Nephron progenitor cell (in vitro differentiated cells): ENCODE results near the gene CCDC9B.

Experiments used
- DNase-seq: peaks from one replicate; pipeline ENCODE4 v3.0.0; 2021
- H3K27ac Mint-ChIP-seq: 2 replicates; pipeline ENCODE4 v1.8.0; 2021; ENCODE audit warnings: mild to moderate bottlenecking, moderate library complexity, mixed read lengths
- H3K27me3 Mint-ChIP-seq: 2 replicates; pipeline ENCODE4 v1.8.0; 2021; ENCODE audit warnings: mild to moderate bottlenecking, low read depth, mixed read lengths; ENCODE audit not compliant: poor library complexity
- H3K36me3 Mint-ChIP-seq: 2 replicates; pipeline ENCODE4 v1.8.0; 2021; ENCODE audit warnings: low read depth, mixed read lengths
- H3K4me1 Mint-ChIP-seq: 2 replicates; pipeline ENCODE4 v1.8.0; 2021; ENCODE audit warnings: mixed read lengths
- H3K4me3 Mint-ChIP-seq: 2 replicates; pipeline ENCODE4 v1.8.0; 2021; ENCODE audit warnings: mild to moderate bottlenecking, moderate library complexity, mixed read lengths
- H3K9me3 Mint-ChIP-seq: 2 replicates; pipeline ENCODE4 v1.8.0; 2021; ENCODE audit warnings: mild to moderate bottlenecking, moderate library complexity, mixed read lengths
- TF ChIP-seq, protein P1 (sequence below): fragments of 200-600 bp; sonication (generic); IDR thresholded peaks from 2 replicates; pipeline ENCODE4 v1.5.0; 2021; ENCODE audit warnings: antibody characterized with exemption

The CCDC9B gene

DNA sequence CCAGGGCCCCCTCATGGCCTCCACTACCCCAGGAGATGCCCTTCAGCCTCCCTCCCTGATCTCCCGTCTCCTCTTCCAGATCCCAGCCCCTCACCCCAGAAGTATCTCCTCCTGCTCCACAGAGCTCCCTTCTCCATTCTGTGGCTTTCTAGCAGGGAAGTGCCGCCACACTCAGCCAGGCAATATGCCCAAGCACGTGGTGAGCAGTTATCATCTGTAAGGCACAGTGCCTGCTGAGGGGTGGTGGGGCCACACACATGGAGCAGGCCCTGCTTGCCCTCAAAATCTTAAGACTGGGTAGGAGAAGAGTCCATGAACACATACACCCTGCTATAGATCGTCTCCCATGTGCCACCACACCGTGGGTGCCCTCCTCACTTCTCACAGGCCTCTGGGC is 7.7 kb upstream of the CCDC9B start:
- TF ChIP-seq, protein P1, sequence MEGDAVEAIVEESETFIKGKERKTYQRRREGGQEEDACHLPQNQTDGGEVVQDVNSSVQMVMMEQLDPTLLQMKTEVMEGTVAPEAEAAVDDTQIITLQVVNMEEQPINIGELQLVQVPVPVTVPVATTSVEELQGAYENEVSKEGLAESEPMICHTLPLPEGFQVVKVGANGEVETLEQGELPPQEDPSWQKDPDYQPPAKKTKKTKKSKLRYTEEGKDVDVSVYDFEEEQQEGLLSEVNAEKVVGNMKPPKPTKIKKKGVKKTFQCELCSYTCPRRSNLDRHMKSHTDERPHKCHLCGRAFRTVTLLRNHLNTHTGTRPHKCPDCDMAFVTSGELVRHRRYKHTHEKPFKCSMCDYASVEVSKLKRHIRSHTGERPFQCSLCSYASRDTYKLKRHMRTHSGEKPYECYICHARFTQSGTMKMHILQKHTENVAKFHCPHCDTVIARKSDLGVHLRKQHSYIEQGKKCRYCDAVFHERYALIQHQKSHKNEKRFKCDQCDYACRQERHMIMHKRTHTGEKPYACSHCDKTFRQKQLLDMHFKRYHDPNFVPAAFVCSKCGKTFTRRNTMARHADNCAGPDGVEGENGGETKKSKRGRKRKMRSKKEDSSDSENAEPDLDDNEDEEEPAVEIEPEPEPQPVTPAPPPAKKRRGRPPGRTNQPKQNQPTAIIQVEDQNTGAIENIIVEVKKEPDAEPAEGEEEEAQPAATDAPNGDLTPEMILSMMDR, result no peak
- no peak overlapping the region for H3K27ac Mint-ChIP-seq
- DNase-seq, result no peak
- H3K4me3 Mint-ChIP-seq, result no peak overlapping the region
- peaks cover 8% of the 10 kb centered on the region for H3K27me3 Mint-ChIP-seq
- no peaks in the 10 kb centered on the region for H3K36me3 Mint-ChIP-seq
- no peaks in the 10 kb centered on the region for H3K9me3 Mint-ChIP-seq
- peaks cover 15% of the 10 kb centered on the region for H3K4me1 Mint-ChIP-seq

DNA sequence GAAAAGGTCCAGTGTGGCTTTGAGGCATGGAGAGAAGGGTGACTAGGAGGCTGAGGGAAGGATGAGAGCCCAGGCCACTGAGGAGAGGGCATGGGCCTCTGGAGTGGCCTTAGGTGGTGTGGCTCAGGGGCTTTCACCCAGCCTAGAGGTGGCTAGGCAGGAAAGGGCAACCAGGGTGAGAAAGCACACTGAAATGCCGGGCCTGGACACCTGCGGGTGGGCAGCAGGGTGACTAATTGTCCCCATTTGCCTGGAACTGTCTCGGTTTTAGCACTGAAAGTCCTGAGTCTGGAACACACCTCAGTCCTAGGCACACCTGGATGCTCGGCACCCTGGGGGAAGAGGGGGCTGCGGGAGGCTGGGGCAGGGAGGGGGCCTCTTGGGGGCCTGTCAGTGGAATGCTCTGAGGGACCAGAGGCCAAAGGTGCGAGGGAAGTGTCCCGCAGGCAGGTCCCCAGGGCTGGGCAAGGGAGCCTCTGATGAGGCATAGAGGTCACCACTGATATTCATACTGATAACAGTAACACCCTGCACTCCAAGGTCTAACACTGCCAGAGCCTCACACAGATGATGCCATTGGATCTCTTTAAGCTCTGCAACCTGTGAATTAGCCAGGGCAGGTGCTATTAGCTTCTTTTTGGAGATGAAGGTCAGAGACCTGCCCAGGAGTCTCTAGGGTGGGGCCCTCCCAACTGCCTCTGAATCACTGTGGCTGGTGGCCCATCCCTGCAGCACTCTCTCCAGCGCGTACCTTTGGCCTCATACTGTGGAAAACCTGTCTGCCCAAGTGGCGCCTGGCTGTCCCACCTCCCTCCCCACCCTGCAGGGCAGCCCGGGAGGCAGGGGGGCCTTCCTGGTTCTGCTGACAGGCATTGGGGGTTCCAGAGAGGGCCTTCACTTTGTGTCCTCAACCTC is 7.1 kb upstream of the CCDC9B start:
- peaks cover 15% of the 10 kb centered on the region for H3K4me1 Mint-ChIP-seq
- no peak overlapping the region for H3K27ac Mint-ChIP-seq
- H3K36me3 Mint-ChIP-seq, result no peaks in the 10 kb centered on the region
- H3K9me3 Mint-ChIP-seq, result no peaks in the 10 kb centered on the region
- H3K4me3 Mint-ChIP-seq, result no peak overlapping the region
- TF ChIP-seq, protein P1, result no peak
- no peak for DNase-seq
- peaks cover 8% of the 10 kb centered on the region for H3K27me3 Mint-ChIP-seq

- no peak for DNase-seq
- Mint-ChIP-seq H3K36me3 (no peaks in the 10 kb centered on the region), H3K9me3 (no peaks in the 10 kb centered on the region), H3K27me3 (peaks cover 8% of the 10 kb centered on the region), H3K4me3 (no peak overlapping the region), H3K4me1 (peaks cover 10% of the 10 kb centered on the region), H3K27ac (no peak overlapping the region)
- TF ChIP-seq, protein P1, result no peak
Measured at GRCh38 chr15:40346579-40347558, 6.1 kb upstream of the CCDC9B start.

DNA sequence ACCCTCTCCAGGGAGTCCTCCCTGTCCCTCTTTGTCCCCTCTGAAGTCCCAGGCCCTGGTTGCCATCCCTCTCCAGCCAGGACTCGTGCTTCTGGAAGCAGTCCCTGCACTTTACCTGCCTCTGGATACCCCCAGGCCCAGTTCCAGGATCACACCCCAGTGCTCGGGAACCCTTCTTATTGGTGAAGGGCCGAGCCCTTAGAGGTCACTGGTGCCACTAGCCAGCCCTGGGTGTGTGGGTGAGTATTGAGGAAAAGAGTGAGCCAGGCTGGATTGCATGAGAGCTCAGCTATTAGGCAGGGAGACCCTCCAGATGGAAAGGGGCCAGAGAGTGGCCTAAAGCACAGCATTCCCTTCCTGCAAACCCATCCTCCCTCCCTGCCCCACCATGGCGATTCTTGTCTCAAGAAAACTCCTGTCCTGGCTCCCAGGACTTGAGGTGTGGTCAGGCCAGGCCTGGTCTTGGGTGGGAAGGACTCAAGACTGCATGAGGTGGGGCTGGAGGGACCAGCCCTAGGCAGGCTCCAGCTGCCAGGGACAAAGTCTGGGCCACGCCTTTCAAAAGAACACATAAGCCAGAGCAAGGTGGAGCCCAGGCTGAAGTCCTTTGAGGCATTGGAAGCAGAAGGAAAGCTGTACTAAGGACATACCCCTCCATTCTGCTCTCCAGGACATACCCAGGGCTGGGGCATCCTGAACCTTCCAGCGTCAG is 5.3 kb upstream of the CCDC9B start:
- no peak for DNase-seq
- no peak overlapping the region for H3K4me3 Mint-ChIP-seq
- TF ChIP-seq, protein P1, result no peak
- H3K4me1 Mint-ChIP-seq, result peaks cover 15% of the 10 kb centered on the region
- no peak overlapping the region for H3K27ac Mint-ChIP-seq
- H3K27me3 Mint-ChIP-seq, result peaks cover 10% of the 10 kb centered on the region
- H3K9me3 Mint-ChIP-seq, result no peaks in the 10 kb centered on the region
- H3K36me3 Mint-ChIP-seq, result no peaks in the 10 kb centered on the region

GRCh38 chr15:40345225-40345866 is 4.6 kb upstream of the CCDC9B start:
- H3K9me3 Mint-ChIP-seq, result no peaks in the 10 kb centered on the region

More at GRCh38 chr15:40345225-40345866, 4.6 kb upstream of the CCDC9B start:
- Mint-ChIP-seq H3K36me3 (no peaks in the 10 kb centered on the region), H3K27me3 (peaks cover 10% of the 10 kb centered on the region), H3K4me3 (no peak overlapping the region), H3K27ac (no peak overlapping the region), H3K4me1 (peaks cover 21% of the 10 kb centered on the region)
- TF ChIP-seq, protein P1, result no peak
- DNase-seq, result no peak
